Measurements from ENCODE around the gene BPTF. TPM values are rescaled to one million over a fixed set of nuclear protein-coding genes. Genes with fewer than 3 reads are reported as not detected.
A peak's percentile ranks its signal among the peaks of the same experiment; 100 is the strongest.
"Not testable (repeated sequence)": the region's sequence is repeated elsewhere in the genome, so short reads cannot be mapped to it uniquely, and the experiment has no call there.

Gene BPTF
- total RNA-seq, 1 donor from 2014 or later: 86.4 TPM

GRCh38 chr17:68015081-68015723, 189.9 kb downstream of the BPTF start:
- DNase-seq: no peak

GRCh38 chr17:68016838-68017237, 191.5 kb downstream of the BPTF start:
- no peak for DNase-seq

- DNase-seq: not testable (repeated sequence)
These were observed 193.2 kb downstream of the BPTF start for GRCh38 chr17:68018493-68018892.

GRCh38 chr17:68019336-68019674, 194.0 kb downstream of the BPTF start:
- no peak for DNase-seq

GRCh38 chr17:68019675-68020408, 194.5 kb downstream of the BPTF start:
- DNase-seq: peak; percentile 93

- no peak for DNase-seq
These were observed 195.1 kb downstream of the BPTF start for GRCh38 chr17:68020409-68020756.

- DNase-seq: not testable (repeated sequence)
These were observed 195.5 kb downstream of the BPTF start for GRCh38 chr17:68020791-68021190.

- DNase-seq: no peak
These were observed 196.7 kb downstream of the BPTF start for GRCh38 chr17:68021963-68022362.

GRCh38 chr17:68022547-68022946, 197.2 kb downstream of the BPTF start:
- not testable (repeated sequence) for DNase-seq

GRCh38 chr17:68029512-68030215, 204.4 kb downstream of the BPTF start:
- no peak for DNase-seq

Small RNA genes within 50 kb of the gene (small RNA-seq; reads per million reads assigned to genes)
- not detected for gene RN7SL622P (ENCODE audit: low replicate concordance)

Other genes starting within 250 kb of the BPTF start
- 50.6 TPM for gene NOL11, start 107.6 kb upstream of the BPTF start, total RNA-seq
- gene C17orf58, start 171.0 kb downstream of the BPTF start, total RNA-seq: 11.1 TPM
- gene KPNA2, start 210.2 kb downstream of the BPTF start, total RNA-seq: 29.9 TPM